Muscle of arm (tissue), 12 donors: ENCODE data around the gene ORAI3. TPM values are rescaled to one million over a fixed set of nuclear protein-coding genes. Genes with fewer than 3 reads are reported as not detected.
"Not testable (repeated sequence)": the region's sequence is repeated elsewhere in the genome, so short reads cannot be mapped to it uniquely, and the experiment has no call there.

ENCODE experiments used
- DNase-seq: peaks from one replicate; pipeline ENCODE4 v3.0.0-alpha.2; 2013
- polyA plus RNA-seq, 12 donors: library from polyadenylated mRNA; unstranded; fragments of 120-200 nt; gene quantifications; one replicate each; pipeline ENCODE4 v1.2.1, GENCODE V29; 2013; ENCODE audit not compliant: insufficient read length in 12 of 12

Gene ORAI3
- polyA plus RNA-seq, 12 donors = 7.4 to 11.3 (median 8.8) TPM; not detected in 1

- peak; percentile 100 for DNase-seq
Measured at GRCh38 chr16:30922420-30922959, 26.4 kb upstream of the ORAI3 start.

GRCh38 chr16:30922960-30923535 lies 25.8 kb upstream of the ORAI3 start:
- DNase-seq = peak; percentile 100

- no peak for DNase-seq
Measured at GRCh38 chr16:30923554-30924075, 25.3 kb upstream of the ORAI3 start, which contains the start of gene FBXL19. TSS of gene FBXL19 (plus strand) at chr16:30923572. CDS start at chr16:30925755, 2,183 bp downstream.

GRCh38 chr16:30924076-30924912 lies 24.6 kb upstream of the ORAI3 start:
- DNase-seq = no peak

GRCh38 chr16:30924913-30925631 lies 23.8 kb upstream of the ORAI3 start:
- no peak for DNase-seq

- DNase-seq = no peak
Measured at GRCh38 chr16:30925632-30925987, 23.3 kb upstream of the ORAI3 start.

- DNase-seq = no peak
Measured at GRCh38 chr16:30925995-30926811, 22.7 kb upstream of the ORAI3 start.

GRCh38 chr16:30926937-30927788 lies 21.7 kb upstream of the ORAI3 start:
- no peak for DNase-seq

GRCh38 chr16:30927789-30928378 lies 21.0 kb upstream of the ORAI3 start:
- DNase-seq = peak; percentile 67

GRCh38 chr16:30928390-30928789 lies 20.5 kb upstream of the ORAI3 start:
- DNase-seq = no peak

- no peak for DNase-seq
Measured at GRCh38 chr16:30929167-30929566, 19.7 kb upstream of the ORAI3 start.

- no peak for DNase-seq
Measured at GRCh38 chr16:30930160-30930571, 18.7 kb upstream of the ORAI3 start.

GRCh38 chr16:30931068-30931650 lies 17.7 kb upstream of the ORAI3 start:
- no peak for DNase-seq

- no peak for DNase-seq
Measured at GRCh38 chr16:30934827-30935557, 13.9 kb upstream of the ORAI3 start.

GRCh38 chr16:30937692-30938091 lies 11.2 kb upstream of the ORAI3 start:
- DNase-seq = no peak

- DNase-seq = not testable (repeated sequence)
Measured at GRCh38 chr16:30939571-30939970, 9.3 kb upstream of the ORAI3 start.

- DNase-seq = no peak
Measured at GRCh38 chr16:30941600-30942425, 7.1 kb upstream of the ORAI3 start.

GRCh38 chr16:30942426-30942806 lies 6.5 kb upstream of the ORAI3 start:
- DNase-seq = no peak
